Mesothelial cell of epicardium (in vitro differentiated cells): ENCODE data around the gene NR1H3. TPM values are rescaled to one million over a fixed set of nuclear protein-coding genes. Genes with fewer than 3 reads are reported as not detected.
"Not testable (repeated sequence)": the region's sequence is repeated elsewhere in the genome, so short reads cannot be mapped to it uniquely, and the experiment has no call there.

Source experiments
- DNase-seq, 2 experiments: peaks; one replicate each; pipeline ENCODE4 v3.0.0; 2021; ENCODE audit warnings: low spot score in 2 of 2; ENCODE audit not compliant: unreplicated experiment in 2 of 2
- H3K27ac Mint-ChIP-seq: 2 replicates; pipeline ENCODE4 v1.8.0; 2021; ENCODE audit warnings: mixed read lengths
- H3K27me3 Mint-ChIP-seq: 2 replicates; pipeline ENCODE4 v1.8.0; 2021; ENCODE audit warnings: low read depth, mixed read lengths
- H3K36me3 Mint-ChIP-seq: 2 replicates; pipeline ENCODE4 v1.8.0; 2021; ENCODE audit warnings: mixed read lengths
- H3K4me1 Mint-ChIP-seq: 2 replicates; pipeline ENCODE4 v1.8.0; 2021; ENCODE audit warnings: mixed read lengths
- H3K4me3 Mint-ChIP-seq: 2 replicates; pipeline ENCODE4 v1.8.0; 2021; ENCODE audit warnings: mild to moderate bottlenecking, moderate library complexity, mixed read lengths
- H3K9me3 Mint-ChIP-seq: 2 replicates; pipeline ENCODE4 v1.8.0; 2021; ENCODE audit warnings: mixed read lengths
- CTCF ChIP-seq: fragments of 200-600 bp; sonication (generic); IDR thresholded peaks from one replicate; pipeline ENCODE4 v1.5.0; 2021; ENCODE audit warnings: antibody characterized with exemption; ENCODE audit not compliant: unreplicated experiment
- total RNA-seq: library from RNA; stranded (reverse); gene quantifications from 3 replicates; pipeline ENCODE4 v1.2.1, GENCODE V29; 2021

The NR1H3 gene
- total RNA-seq, 1 donor from 2014 or later = 26.5 TPM

GRCh38 chr11:47314992-47315391 is 57.2 kb downstream of the NR1H3 start:
- Mint-ChIP-seq H3K9me3 (no peaks in the 10 kb centered on the region), H3K27me3 (no peaks in the 10 kb centered on the region), H3K27ac (no peak overlapping the region), H3K4me1 (no peaks in the 10 kb centered on the region), H3K4me3 (no peak overlapping the region), H3K36me3 (peaks cover 19% of the 10 kb centered on the region)
- no peak for TF ChIP-seq CTCF
- no peak for DNase-seq

GRCh38 chr11:47316501-47316900 is 58.7 kb downstream of the NR1H3 start:
- H3K36me3 Mint-ChIP-seq = peaks cover 20% of the 10 kb centered on the region
- H3K4me3 Mint-ChIP-seq, H3K27me3 Mint-ChIP-seq, H3K4me1 Mint-ChIP-seq, H3K9me3 Mint-ChIP-seq, H3K27ac Mint-ChIP-seq, DNase-seq: not testable (repeated sequence)

GRCh38 chr11:47317064-47317828 is 59.5 kb downstream of the NR1H3 start:
- H3K27me3 Mint-ChIP-seq = no peaks in the 10 kb centered on the region

GRCh38 chr11:47318166-47318565 is 60.4 kb downstream of the NR1H3 start:
- H3K36me3 Mint-ChIP-seq = peaks cover 23% of the 10 kb centered on the region
- H3K4me1 Mint-ChIP-seq = no peaks in the 10 kb centered on the region
- no peak for DNase-seq
- no peaks in the 10 kb centered on the region for H3K27me3 Mint-ChIP-seq
- no peak overlapping the region for H3K27ac Mint-ChIP-seq
- H3K9me3 Mint-ChIP-seq = no peaks in the 10 kb centered on the region
- no peak for TF ChIP-seq CTCF
- no peak overlapping the region for H3K4me3 Mint-ChIP-seq

More at GRCh38 chr11:47317064-47317828, 59.5 kb downstream of the NR1H3 start:
- no peak for DNase-seq
- Mint-ChIP-seq H3K27ac (no peak overlapping the region), H3K36me3 (peaks cover 23% of the 10 kb centered on the region), H3K9me3 (no peaks in the 10 kb centered on the region), H3K4me3 (no peak overlapping the region), H3K4me1 (no peaks in the 10 kb centered on the region)
- TF ChIP-seq CTCF = no peak

Other genes starting within 250 kb of the NR1H3 start
- 101 to 111 TPM (median 105 TPM) in 3 replicates for gene ARFGAP2, start 81.1 kb upstream of the NR1H3 start, total RNA-seq
- 61.1 to 68.2 TPM (median 64.1 TPM) in 3 replicates for gene PACSIN3, start 71.6 kb upstream of the NR1H3 start, total RNA-seq
- gene DDB2, start 43.0 kb upstream of the NR1H3 start, total RNA-seq = 42.4 to 49.1 TPM (median 46.7 TPM) in 3 replicates
- gene ACP2, start 9.2 kb upstream of the NR1H3 start, total RNA-seq = 38.1 to 41.3 TPM (median 39.6 TPM) in 3 replicates
- 65.6 to 71.2 TPM (median 65.7 TPM) in 3 replicates for gene MADD, start 12.1 kb downstream of the NR1H3 start, total RNA-seq
- gene MYBPC3, start 94.7 kb downstream of the NR1H3 start, total RNA-seq = not detected in 3 replicates
- 0.36 to 0.51 TPM in 2 of 3 replicates, not detected in the other for gene SPI1, start 120.6 kb downstream of the NR1H3 start, total RNA-seq
- 62.6 to 69.8 TPM (median 69.5 TPM) in 3 replicates for gene SLC39A13, start 150.6 kb downstream of the NR1H3 start, total RNA-seq
- 88.9 to 97.2 TPM (median 91.7 TPM) in 3 replicates for gene PSMC3, start 168.4 kb downstream of the NR1H3 start, total RNA-seq
- 0.27 to 0.31 TPM (median 0.31 TPM) in 3 replicates for gene RAPSN, start 191.1 kb downstream of the NR1H3 start, total RNA-seq